Right lobe of liver (tissue), 6 donors: Measurements from ENCODE around the gene PLCZ1. TPM values are rescaled to one million over a fixed set of nuclear protein-coding genes. Genes with fewer than 3 reads are reported as not detected.

Experiments used
- ATAC-seq, 4 donors: fragments of 200-7000 bp; cut with Tn5 transposase; one replicate each; pipeline ENCODE4 v1.9.1; 2020; ENCODE audit warnings: mild to moderate bottlenecking in 4 of 4, moderate library complexity in 4 of 4
- DNase-seq, 3 donors: peaks; one replicate each; pipeline ENCODE4 v3.0.0-alpha.2; 2020
- H3K27ac ChIP-seq, 3 donors: fragments of 200-600 bp; one replicate each; pipeline ENCODE4 v1.8.0; 2022
- H3K27me3 ChIP-seq, 2 donors: fragments of 200-600 bp; one replicate each; pipeline ENCODE4 v1.8.0; 2022
- H3K36me3 ChIP-seq, 4 donors: fragments of 200-600 bp; sonication (generic) in 1 of 4; one replicate each; pipeline versions ENCODE4 v1.5.1 to v1.8.0; 2017 to 2022; ENCODE audit warnings: control low read depth in 1 of 4
- H3K4me1 ChIP-seq, 4 donors: fragments of 200-600 bp; sonication (generic) in 1 of 4; one replicate each; pipeline versions ENCODE4 v1.5.1 to v1.8.0; 2017 to 2022; ENCODE audit warnings: control low read depth in 1 of 4
- H3K4me3 ChIP-seq, 3 donors: fragments of 200-600 bp; one replicate each; pipeline ENCODE4 v1.8.0; 2022
- H3K9me3 ChIP-seq, 4 donors: fragments of 200-600 bp; sonication (generic) in 1 of 4; one replicate each; pipeline versions ENCODE4 v1.5.1 to v1.8.0; 2017 to 2022; ENCODE audit warnings: control low read depth in 1 of 4
- POLR2A ChIP-seq: fragments of 450-650 bp; IDR thresholded peaks from one replicate; pipeline ENCODE4 v1.6.1; 2017; ENCODE audit warnings: antibody characterized with exemption, mild to moderate bottlenecking
- WGBS: methylation state at CpG from one replicate; pipeline ENCODE4 v1.1.6; 2018; ENCODE audit warnings: low coverage, low lambda C conversion rate; ENCODE audit not compliant: insufficient coverage; ENCODE audit errors: missing lambda C conversion rate; 5-methylcytosine and 5-hydroxymethylcytosine counted together
- intact Hi-C, 2 donors: fragments of 100-400 bp; cut with DNase I; formaldehyde crosslinking; loops; one replicate each; pipeline versions ENCODE4 v1.11.2 to v1.14.1; 2022
- total RNA-seq, 6 experiments: library from RNA; depleted of rRNA in 2 of 6; stranded (reverse); fragments of >200 nt in 2 of 6; fragmentation: NEBNext Ultra II Directional in 3 of 6; extraction: Animal tissue kit (Norgen Biotek cat#: 25700) in 3 of 6; gene quantifications; one replicate each; pipeline versions ENCODE4 v1.1.0 to v1.2.4, GENCODE V29; 2016 to 2023
- TF ChIP-seq, protein P1 (sequence below), 4 donors: fragments of 200-600 bp in 3 of 4; fragments of 450-650 bp in 1 of 4; IDR thresholded peaks; one replicate each; pipeline versions ENCODE4 v1.5.1 to v1.8.0; 2016 to 2022; ENCODE audit warnings: antibody characterized with exemption in 4 of 4, mild to moderate bottlenecking in 2 of 4
- donor health status: DM: no; HTN: yes; CAD: no.
- donor health status: DM: no; HTN: no; CAD: no.
- donor health status: DM: no; HTN: no; CAD: no.
- donor health status: DM: no; HTN: yes; CAD: no.
- donor health status: DM: no; HTN: yes; CAD: no.

PLCZ1 gene
- total RNA-seq, 6 experiments from 2014 or later, result not detected

DNA sequence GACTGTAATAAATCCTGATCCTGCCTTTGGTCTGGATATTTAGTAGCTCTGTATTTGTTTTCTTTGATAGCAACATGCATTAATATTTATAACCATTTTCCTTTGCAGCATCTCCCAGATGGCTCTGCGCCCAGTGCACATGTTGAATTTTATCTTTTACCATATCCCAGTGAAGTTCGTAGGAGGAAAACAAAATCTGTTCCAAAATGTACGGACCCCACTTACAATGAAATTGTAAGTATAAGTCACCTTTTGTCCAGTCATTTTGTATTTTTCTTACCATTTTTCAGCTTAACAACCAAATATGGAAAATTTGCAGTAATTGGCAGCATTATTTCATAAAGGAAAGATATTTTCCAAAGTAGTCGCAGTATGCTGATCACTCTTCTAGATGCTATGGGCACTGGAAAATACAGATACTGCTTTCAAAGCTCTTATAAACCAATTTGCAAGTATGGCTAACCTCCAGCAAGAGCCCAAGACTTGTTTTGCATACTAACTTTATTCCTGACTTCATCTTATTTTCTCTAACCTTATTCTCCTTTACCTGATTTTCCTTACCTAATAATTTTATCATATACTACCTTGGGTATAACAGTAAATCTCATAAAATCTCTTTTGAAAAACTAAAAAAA, 97.4 kb downstream of the PLCZ1 start:
- H3K4me1 ChIP-seq, result no peaks in the 10 kb centered on the region
- DNase-seq, result no peak
- H3K27ac ChIP-seq, result no peak overlapping the region
- whole genome bisulfite sequencing, result 75% methylated on average over 4 of the region's 4 CpGs
- no peaks in the 10 kb centered on the region for H3K27me3 ChIP-seq
- peaks cover 0 to 4% (median 0%) of the 10 kb centered on the region in 4 donors for H3K36me3 ChIP-seq
- intact Hi-C loops, result no loop called here
- ATAC-seq, result no peak
- no peaks in the 10 kb centered on the region for H3K9me3 ChIP-seq
- no peak overlapping the region for H3K4me3 ChIP-seq
- TF ChIP-seq POLR2A, result no peak
- TF ChIP-seq, protein P1, sequence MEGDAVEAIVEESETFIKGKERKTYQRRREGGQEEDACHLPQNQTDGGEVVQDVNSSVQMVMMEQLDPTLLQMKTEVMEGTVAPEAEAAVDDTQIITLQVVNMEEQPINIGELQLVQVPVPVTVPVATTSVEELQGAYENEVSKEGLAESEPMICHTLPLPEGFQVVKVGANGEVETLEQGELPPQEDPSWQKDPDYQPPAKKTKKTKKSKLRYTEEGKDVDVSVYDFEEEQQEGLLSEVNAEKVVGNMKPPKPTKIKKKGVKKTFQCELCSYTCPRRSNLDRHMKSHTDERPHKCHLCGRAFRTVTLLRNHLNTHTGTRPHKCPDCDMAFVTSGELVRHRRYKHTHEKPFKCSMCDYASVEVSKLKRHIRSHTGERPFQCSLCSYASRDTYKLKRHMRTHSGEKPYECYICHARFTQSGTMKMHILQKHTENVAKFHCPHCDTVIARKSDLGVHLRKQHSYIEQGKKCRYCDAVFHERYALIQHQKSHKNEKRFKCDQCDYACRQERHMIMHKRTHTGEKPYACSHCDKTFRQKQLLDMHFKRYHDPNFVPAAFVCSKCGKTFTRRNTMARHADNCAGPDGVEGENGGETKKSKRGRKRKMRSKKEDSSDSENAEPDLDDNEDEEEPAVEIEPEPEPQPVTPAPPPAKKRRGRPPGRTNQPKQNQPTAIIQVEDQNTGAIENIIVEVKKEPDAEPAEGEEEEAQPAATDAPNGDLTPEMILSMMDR (IDR thresholded peaks at IDR 0.05), result no peak

DNA sequence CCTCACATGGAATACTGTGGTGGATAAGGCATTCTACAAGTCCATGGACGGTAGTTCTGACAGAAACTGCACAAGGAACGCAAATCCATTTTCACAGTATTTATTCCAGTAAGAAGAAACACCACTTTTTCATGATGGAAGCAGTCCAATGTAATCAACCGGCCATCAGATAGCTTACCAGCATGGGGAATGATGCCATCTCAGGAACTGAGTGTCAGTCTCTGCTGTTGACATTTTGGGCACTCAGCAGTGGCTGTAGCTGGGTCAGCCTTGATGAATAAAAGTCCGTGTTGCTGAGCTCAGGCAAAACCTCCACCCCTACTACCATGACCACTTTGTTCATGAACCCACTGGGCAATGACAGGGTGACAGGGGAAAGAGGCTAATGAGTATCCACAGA, 103.4 kb downstream of the PLCZ1 start:
- no peak for TF ChIP-seq POLR2A
- TF ChIP-seq, protein P1 (IDR thresholded peaks at IDR 0.05), result no peak

More for the DNA sequence above, 103.4 kb downstream of the PLCZ1 start:
- WGBS, result 19% methylated on average over 4 of the region's 4 CpGs
- intact Hi-C loops, result no loop called here
- no peak overlapping the region for H3K4me3 ChIP-seq
- DNase-seq (peak in 2 of 3 donors; percentile 28 to 44), ATAC-seq (peak; percentile 83 to 94 (median 92))
- H3K27me3 ChIP-seq, result no peaks in the 10 kb centered on the region
- no peaks in the 10 kb centered on the region for H3K9me3 ChIP-seq
- H3K36me3 ChIP-seq, result no peaks in the 10 kb centered on the region
- peaks cover 0 to 7% (median 2%) of the 10 kb centered on the region in 4 donors for H3K4me1 ChIP-seq
- no peak overlapping the region for H3K27ac ChIP-seq

Other genes starting within 250 kb of the PLCZ1 start
- 1 to 10 TPM in 1 of 6 experiments, under 1 TPM in 2, not detected in 3; 0.24 to 1.2 (median 0.26) TPM for gene CAPZA3, start 107 bp upstream of the PLCZ1 start, total RNA-seq